GM18867 (cell line): ENCODE results near the gene DHCR7.

Experiments
- ATAC-seq: cut with Tn5 transposase; IDR thresholded peaks from one replicate; pipeline ENCODE4 v1.9.1; 2021; ENCODE audit warnings: mild to moderate bottlenecking, moderate library complexity; ENCODE audit not compliant: unreplicated experiment

The DHCR7 gene

DNA sequence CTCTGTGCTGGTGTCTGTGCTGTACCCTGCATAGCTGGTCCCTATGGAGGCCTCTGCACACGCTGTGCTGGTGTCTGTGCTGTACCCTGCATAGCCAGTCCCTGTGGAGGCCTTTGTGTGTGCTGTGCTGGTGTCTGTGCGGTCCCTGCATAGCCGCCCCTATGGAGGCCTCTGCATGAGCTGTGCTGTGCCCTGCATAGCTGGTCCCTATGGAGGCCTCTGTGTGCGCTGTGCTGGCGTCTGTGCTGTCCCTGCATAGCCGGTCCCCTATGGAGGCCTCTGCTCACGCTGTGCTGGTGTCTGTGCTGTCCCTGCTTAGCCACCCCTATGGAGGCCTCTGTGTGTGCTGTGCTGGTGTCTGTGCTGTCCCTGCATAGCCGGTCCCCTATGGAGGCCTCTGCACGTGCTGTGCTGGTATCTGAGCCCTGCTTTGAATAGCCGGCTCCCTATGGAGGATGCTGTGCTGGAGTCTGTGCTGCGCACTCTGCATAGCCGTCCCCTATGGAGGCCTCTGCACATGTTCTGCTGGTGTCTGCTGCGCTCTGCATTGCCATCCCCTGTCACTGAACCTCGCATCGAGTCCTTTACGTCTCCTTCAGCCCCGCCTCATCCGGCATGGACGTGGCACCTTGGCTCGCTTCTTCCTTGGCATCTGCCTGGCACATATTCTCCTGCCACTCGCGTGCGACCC is 11.0 kb upstream of the DHCR7 start:
- no peak for ATAC-seq

- ATAC-seq: no peak
Measured at GRCh38 chr11:71458146-71459070, 10.2 kb upstream of the DHCR7 start.

GRCh38 chr11:71456831-71457230 is 8.6 kb upstream of the DHCR7 start:
- ATAC-seq: no peak

DNA sequence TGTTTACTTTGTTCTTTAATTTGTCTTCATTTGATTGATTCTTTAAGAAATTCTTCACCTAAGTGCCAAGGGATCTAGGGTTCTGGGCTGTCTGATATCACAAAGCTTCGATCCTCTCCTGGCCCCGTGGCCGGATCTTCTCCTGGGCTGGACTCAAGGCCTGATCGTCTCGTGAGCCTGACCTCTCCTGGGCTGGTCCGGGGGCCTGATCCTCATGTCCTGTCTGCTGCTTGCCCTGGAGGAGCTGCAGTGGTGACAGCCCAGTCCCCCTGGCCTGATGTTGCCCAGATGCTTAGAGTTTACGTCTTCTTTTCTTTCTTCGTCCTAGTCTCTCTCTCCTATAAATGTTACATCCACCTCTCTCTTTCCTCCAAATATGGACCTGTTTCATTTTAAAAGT is 8.1 kb upstream of the DHCR7 start:
- no peak for ATAC-seq

DNA sequence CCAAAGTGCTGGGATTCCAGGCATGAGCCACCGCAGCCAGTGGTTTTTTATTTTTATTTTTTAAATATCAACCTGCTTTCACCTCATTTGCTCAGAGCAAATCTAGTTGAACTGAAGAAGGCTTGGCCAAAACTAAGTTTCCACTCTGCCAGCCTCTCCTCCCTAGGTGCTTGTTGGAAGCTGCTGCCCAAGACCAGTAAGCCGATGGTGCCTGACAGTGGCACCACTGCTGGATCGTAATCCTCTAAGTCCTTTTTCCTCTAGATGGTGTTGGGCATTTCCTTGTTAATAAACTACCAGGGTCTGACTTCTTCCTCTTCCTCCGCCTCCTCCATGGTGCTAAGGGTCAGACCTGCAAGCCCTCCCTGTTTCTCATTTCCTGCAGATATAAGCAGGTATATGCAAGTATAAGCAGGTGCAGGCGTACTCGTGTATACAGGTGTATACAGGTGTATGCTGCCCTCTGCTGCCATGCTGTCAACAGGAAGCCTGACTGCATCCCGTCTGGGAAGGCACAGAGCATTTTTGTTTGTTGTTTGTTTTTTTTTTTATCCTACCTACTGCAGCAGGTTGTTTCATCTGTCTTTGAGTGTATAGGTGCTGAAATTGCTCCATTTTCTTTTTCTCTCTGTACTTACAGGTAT is 6.4 kb upstream of the DHCR7 start:
- ATAC-seq: no peak

DNA sequence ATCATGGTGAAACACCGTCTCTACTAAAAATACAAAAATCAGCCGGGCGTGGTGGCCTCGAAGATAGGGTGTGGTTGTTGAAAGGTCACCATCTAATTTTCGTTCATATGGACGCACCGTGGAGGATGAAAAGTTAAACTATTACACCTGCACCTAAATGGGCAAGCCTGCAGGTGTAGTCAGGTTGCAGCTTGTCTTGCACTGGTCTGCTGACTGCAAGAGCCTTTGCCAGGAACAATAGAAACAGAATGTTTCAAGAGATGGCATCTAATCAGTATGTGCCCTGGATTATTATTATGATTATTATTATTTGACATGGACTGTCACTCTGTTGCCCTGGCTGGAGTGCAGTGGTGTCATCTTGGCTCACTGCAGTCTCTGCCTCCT is 5.7 kb upstream of the DHCR7 start:
- no peak for ATAC-seq

DNA sequence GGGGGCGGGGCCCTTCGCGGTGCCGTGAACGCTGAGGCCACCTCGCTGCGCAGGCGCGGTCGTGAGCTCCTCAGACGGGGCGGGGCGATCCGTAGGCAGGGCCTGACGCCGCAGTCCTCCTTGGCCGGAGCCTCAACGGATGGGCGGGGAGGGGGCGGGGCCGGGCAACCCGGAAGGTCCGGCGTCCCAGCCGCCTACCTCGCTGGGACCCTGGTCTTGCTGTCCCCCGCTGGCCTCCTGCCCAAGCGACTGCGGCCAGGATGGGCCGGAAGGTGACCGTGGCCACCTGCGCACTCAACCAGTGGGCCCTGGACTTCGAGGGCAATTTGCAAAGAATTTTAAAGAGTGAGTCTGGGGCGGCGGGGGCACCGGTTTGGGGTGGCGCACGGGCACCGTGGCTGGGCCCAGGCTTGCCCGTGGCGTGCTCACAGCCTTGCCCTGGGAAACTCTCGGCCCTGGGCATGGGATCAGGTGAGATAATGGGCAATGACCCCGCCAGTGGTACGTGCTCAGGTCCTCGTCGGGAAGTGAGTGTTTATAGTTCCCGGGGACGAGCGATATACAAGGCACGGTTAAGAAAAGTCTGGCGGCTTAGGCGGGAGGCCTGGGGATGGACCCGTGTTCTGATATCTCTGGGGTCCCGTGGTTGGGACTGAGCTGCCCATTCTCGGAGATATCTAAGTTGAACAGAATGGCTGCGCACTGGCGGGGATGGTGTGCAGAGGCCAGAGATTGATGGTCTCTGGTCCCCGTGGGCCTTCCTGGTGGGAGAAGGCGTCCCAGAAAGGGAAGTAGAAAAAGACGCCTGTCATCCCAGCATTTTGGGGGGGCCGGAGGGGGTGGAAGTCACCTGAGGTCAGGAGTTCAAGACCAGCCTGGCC is 5.1 kb upstream of the DHCR7 start, which contains the start of gene NADSYN1:
NADSYN1 (plus strand) TSS at position 167 of the 881 bp plus-strand sequence; CDS start at position 261, 94 bp downstream.
- ATAC-seq: peak; percentile 53

DNA sequence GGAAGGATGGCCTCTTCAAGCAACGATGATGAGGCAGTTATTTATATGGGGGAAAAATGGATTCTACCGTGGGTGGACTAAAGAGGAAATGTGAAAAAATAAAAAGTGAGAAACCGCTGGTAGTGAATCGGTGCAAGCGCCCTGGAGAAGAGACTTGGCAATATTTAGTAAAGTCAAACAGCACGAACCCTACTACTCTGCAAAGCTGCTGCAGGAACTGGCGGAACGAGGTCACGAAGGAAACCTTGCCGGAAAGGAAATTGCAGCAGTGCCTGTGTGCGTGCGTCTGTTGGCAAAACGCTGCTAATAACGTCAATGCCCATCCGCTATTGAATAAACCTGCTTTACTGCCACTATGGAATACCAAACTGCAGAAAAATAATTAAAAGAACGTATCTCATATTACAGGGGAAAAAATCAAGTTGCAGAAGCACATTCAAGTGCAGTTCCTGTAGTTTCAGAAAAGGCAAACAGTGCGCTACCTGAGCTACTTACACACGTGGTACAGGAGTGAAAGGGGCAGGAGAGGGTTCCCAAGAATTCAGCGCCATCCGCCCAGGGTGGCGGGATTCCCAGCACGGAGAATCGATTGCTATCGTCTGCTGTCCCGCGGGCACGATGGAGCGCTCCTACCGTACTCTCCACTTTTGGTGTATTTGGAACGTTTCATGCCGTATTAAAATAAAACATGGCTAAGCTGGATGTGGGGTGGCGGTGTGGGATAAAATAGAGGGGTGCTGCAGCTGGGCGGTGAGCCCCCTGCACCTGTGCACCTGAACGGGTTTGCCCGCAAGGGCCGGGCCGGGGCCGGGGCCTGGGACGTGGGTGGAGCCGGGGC is 4.2 kb upstream of the DHCR7 start:
- ATAC-seq: no peak

GRCh38 chr11:71451596-71452198 is 3.5 kb upstream of the DHCR7 start:
- no peak for ATAC-seq

- ATAC-seq: no peak
Measured at GRCh38 chr11:71450939-71451338, 2.7 kb upstream of the DHCR7 start.

DNA sequence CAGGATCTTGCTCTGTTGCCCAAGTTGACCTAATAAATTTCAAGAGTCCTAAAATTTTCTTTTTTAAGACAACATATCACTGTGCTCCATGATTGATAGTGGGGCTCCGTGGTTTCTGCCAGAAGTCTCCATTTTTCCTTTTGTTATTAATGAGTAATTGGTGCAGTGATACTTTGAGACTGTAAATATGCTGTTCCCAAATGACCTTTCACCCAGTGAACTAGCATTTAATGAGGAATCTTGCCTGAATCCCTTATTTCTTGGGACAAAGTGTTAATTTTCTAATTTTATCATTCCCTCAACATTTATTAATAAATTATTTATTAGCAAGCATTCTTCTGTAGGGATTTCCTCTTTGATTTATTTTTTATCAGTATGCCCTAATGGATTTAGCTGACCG is 2.3 kb upstream of the DHCR7 start:
- no peak for ATAC-seq

- no peak for ATAC-seq
Measured at GRCh38 chr11:71449596-71449995, 1.4 kb upstream of the DHCR7 start.

DNA sequence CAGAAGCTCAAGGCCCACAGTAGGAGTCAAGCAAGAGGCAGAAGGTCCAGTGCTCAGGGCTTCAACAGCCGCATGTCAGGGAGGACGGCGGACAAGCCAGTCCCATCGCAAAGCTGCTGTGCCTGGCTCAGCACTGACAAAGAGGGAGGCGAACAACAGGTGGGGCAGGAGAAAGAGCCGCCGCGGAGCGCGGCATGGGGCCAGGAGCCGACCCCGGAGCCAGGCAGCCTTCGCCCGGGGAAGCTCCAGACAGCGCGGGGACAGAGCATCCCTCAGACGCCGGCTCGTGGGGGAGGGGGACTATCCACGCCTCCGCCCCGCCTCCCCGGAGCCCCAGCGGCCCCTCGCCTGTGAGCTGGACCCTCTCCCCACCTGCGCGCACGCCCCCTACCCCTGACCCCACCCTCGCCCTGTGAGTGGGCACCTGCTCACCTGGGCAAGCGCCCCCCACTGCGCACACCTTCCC is 369 bp downstream of the DHCR7 start:
- no peak for ATAC-seq

DNA sequence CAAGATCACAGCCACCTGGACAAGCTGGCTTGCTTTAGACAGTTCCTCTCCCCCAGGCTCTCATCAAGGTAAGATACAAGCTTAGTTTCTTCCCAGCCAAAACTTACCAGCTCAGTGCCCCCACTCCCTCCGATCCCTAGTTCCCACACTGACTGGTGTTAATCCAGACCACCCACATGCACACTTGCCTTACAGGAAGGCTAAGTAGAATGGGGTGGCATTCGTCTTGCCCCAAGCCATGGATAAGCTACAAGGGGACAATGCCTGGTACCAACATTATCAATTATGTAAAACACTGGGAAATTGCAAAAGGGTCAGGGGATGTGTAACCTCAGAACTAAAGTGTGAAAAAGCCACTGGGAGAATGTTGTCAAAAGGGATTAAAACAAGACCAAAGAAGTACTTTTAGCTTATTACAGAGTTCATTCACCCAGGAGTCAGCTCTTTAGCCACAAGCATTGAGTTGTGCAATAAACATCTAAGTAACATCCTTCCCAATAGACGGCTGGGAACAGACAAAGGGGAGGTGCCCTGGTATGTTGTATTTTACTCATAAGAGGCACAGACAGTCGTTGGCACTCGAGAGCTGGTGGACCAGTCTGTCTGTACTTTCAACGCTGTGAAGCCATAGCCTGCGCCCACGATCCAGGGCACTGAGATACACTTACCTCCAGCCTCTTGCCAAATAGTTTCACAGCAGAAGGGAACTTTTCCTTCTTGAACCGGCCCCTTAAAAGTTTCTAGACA is 1.1 kb downstream of the DHCR7 start:
- ATAC-seq: no peak

GRCh38 chr11:71446150-71446549 is 2.0 kb downstream of the DHCR7 start:
- no peak for ATAC-seq

- no peak for ATAC-seq
Measured at GRCh38 chr11:71444811-71445210, 3.4 kb downstream of the DHCR7 start.

DNA sequence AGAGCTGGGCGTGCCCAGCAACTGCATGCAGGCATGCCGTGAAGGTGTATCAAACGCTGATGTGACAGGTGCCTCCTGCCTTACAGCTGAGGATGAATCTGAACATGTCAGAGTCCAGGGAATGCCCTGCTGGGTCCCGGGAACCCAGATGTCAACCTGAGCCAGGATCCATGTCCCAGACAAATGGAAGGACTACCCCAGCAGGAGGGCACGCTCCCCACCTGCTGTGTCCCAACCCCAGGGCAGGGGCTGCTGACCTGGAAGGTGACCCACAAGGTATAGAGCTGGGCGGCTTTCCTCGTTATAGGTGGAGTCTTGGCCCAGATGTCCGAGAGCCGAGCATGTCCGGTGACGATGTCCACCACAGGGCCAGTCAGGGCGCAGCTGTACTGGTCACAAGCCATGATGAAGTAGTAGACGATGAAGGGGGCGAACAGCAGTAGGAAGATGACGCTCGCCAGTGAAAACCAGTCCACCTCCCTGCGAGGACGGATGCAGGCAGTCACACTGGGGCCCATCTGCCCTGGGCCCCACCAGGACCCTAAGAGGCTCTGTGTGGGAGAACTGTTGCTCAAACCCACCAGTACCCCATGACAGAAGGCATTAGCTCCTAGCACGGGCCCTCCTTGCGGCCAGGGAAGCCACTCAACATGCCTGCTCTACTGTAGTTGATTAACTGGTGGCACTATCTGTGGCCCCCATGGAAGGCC is 4.3 kb downstream of the DHCR7 start:
- ATAC-seq: no peak

DNA sequence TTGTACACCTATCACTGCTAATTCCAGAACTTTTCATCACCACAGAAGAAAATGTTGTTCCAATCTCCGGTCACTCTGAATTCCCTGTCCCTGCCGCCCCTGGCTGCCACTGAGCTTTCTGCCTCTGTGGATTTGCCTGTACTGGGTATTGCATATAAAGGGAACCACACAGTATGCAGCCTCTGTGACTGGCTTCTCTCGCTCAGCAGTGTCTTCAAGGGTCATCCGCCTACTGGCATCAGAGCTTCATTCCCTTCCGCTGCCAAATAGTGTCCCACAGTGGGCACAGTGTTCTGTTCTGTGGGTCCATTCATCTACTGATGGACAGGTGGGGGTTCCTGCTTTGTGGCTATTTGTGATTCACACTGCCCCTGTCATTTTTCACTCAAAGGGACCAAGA is 5.3 kb downstream of the DHCR7 start:
- no peak for ATAC-seq
